ENCODE results near the gene ANKUB1.
"Not testable (repeated sequence)": the region's sequence is repeated elsewhere in the genome, so short reads cannot be mapped to it uniquely, and the experiment has no call there.

ANKUB1 gene

GRCh38 chr3:149792452-149793270, at the start of gene ANKUB1:
Gene ANKUB1, minus strand, starts transcription at chr3:149792554. Its CDS starts 188 bp downstream, at chr3:149792366.
- DNase-seq, result no peak

- DNase-seq, result no peak
These were observed 47.5 kb upstream of the ANKUB1 start for GRCh38 chr3:149839896-149840295.

- not testable (repeated sequence) for DNase-seq
These were observed 47.1 kb upstream of the ANKUB1 start for GRCh38 chr3:149839469-149839868.

GRCh38 chr3:149838491-149838890, 46.1 kb upstream of the ANKUB1 start:
- DNase-seq, result not testable (repeated sequence)

- no peak for DNase-seq
These were observed 40.9 kb upstream of the ANKUB1 start for GRCh38 chr3:149833241-149833640.

- DNase-seq, result no peak
These were observed 39.7 kb upstream of the ANKUB1 start for GRCh38 chr3:149832086-149832485.

- DNase-seq, result no peak
These were observed 39.0 kb upstream of the ANKUB1 start for GRCh38 chr3:149831321-149831720.

GRCh38 chr3:149830902-149831301, 38.5 kb upstream of the ANKUB1 start:
- DNase-seq, result no peak

- DNase-seq, result not testable (repeated sequence)
These were observed 37.3 kb upstream of the ANKUB1 start for GRCh38 chr3:149829631-149830030.

- DNase-seq, result no peak
These were observed 36.0 kb upstream of the ANKUB1 start for GRCh38 chr3:149828390-149828789.

- DNase-seq, result no peak
These were observed 34.3 kb upstream of the ANKUB1 start for GRCh38 chr3:149826636-149827035.

GRCh38 chr3:149820183-149820582, 27.8 kb upstream of the ANKUB1 start:
- no peak for DNase-seq

- DNase-seq, result no peak
These were observed 27.1 kb upstream of the ANKUB1 start for GRCh38 chr3:149819432-149819831.

- no peak for DNase-seq
These were observed 24.6 kb upstream of the ANKUB1 start for GRCh38 chr3:149816986-149817385.

GRCh38 chr3:149816311-149816710, 24.0 kb upstream of the ANKUB1 start:
- DNase-seq, result no peak

- DNase-seq, result no peak
These were observed 23.4 kb upstream of the ANKUB1 start for GRCh38 chr3:149815728-149816127.

GRCh38 chr3:149815321-149815720, 23.0 kb upstream of the ANKUB1 start:
- DNase-seq, result peak; percentile 42

GRCh38 chr3:149813367-149814281, 21.3 kb upstream of the ANKUB1 start:
- DNase-seq, result peak; percentile 43

- DNase-seq, result peak; percentile 90
These were observed 20.4 kb upstream of the ANKUB1 start, which contains the start of gene RNF13 for GRCh38 chr3:149812606-149813366. Gene RNF13, plus strand, starts transcription at chr3:149813215. Its CDS starts 32,812 bp downstream, at chr3:149846027.

- DNase-seq, result no peak
These were observed 19.8 kb upstream of the ANKUB1 start for GRCh38 chr3:149812165-149812605.

- DNase-seq, result no peak
These were observed 18.5 kb upstream of the ANKUB1 start for GRCh38 chr3:149810846-149811245.

GRCh38 chr3:149809699-149810098, 17.3 kb upstream of the ANKUB1 start:
- no peak for DNase-seq
